Left colon (tissue), 2 donors: Measurements from ENCODE around the gene PARP2. TPM values are rescaled to one million over a fixed set of nuclear protein-coding genes. Genes with fewer than 3 reads are reported as not detected.
"Not testable (repeated sequence)": the region's sequence is repeated elsewhere in the genome, so short reads cannot be mapped to it uniquely, and the experiment has no call there.

Experiments
- ATAC-seq: fragments of 200-7000 bp; cut with Tn5 transposase; one replicate; pipeline ENCODE4 v1.9.1; 2020; ENCODE audit warnings: mild to moderate bottlenecking, moderate library complexity
- DNase-seq, 2 donors: peaks; one replicate each; pipeline ENCODE4 v3.0.0-alpha.2; 2020
- intact Hi-C, 2 donors: fragments of 100-400 bp; cut with DNase I in 1 of 2; cut with micrococcal nuclease in 1 of 2; formaldehyde crosslinking; loops; one replicate each; pipeline versions ENCODE4 v1.11.2 to v1.14.0; 2022; cut with DNase I, micrococcal nuclease
- total RNA-seq, 2 donors: library from RNA; stranded (reverse); fragmentation: NEBNext Ultra II Directional; extraction: Animal tissue kit (Norgen Biotek cat#: 25700); gene quantifications; one replicate each; pipeline ENCODE4 v1.2.1, GENCODE V29; 2021
- donor health status: DM: no; HTN: no; CAD: no.
- donor health status: DM: yes; HTN: yes; CAD: no.

Gene PARP2
- total RNA-seq, 2 donors from 2014 or later = 10.0 to 10.7 TPM

DNA sequence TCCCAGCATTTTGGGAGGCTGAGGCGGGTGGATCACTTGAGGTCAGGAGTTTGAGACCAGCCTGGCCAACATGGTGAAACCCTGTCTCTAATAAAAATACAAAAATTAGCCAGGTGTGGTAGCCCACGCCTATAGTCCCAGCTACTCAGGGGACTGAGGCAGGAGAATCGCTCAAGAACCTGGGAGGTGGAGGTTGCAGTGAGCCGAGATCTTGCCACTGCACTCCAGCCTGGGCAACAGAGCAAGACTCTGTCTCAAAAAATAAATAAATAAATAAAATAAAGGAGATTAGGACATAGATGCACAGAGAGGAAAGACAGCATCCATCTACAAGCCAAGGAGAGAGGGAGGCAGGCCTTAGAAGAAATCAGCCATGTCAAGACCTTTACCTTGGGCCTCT lies 2.4 kb upstream of the PARP2 start:
- not testable (repeated sequence) for ATAC-seq, DNase-seq
- intact Hi-C loops = loop anchor here in 1 of 2 donors (5.0 to 10.0 kb wide), 2 partner anchors 114 to 341 kb away; partner anchors contain the start of genes APEX1, OSGEP and RNASE4

- intact Hi-C loops = loop anchor here in 1 of 2 donors (5.0 to 10.0 kb wide), 2 partner anchors 113 to 341 kb away; partner anchors contain the start of genes APEX1, OSGEP and RNASE4
- DNase-seq (no peak), ATAC-seq (no peak)
These were observed 1.8 kb upstream of the PARP2 start for GRCh38 chr14:20341646-20342045.

DNA sequence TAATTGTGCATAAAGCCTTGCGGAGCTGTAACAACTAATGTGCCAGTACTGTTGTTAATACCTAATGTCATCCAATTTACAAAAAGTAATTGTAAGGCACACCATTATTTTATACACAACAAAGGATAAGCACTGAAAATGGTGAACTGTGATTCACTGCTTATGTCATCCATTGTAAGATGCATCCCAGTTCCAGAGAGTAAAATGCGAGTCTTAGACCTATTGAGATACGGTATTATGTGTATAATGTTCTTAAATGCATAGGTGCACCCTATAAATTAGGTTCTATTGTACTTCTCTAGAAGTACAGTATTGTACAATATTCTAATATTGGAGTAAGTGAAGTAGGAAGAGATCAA lies 406 bp downstream of the PARP2 start:
- DNase-seq (no peak), ATAC-seq (no peak)
- intact Hi-C loops = loop anchor here in 1 of 2 donors (5.0 to 10.0 kb wide), 2 partner anchors 111 to 338 kb away; partner anchors contain the start of genes APEX1, OSGEP and RNASE4

DNA sequence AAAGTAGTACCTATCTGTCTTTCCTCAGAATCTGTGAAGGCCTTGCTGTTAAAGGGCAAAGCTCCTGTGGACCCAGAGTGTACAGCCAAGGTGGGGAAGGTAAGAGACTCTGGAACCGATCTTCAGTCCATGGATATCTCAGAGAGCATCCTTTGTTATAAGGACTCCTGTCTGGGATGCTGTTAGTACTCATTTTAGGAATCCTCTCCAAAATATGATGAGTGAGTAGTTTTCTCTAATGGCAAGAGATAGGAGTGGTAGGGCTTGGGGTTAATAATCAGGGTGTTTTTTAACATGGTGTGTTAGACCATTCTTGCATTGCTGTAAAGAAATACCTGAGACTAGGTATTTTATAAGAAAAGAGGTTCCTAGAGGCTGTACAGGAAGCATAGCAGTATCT lies 1.9 kb downstream of the PARP2 start:
- intact Hi-C loops = loop anchor here in 1 of 2 donors (10.0 kb wide), 1 partner anchor 109 kb away; the partner anchor contains the start of genes APEX1 and OSGEP
- DNase-seq (no peak), ATAC-seq (no peak)

- intact Hi-C loops = loop anchor here in 1 of 2 donors (10.0 kb wide), 1 partner anchor 108 kb away; the partner anchor contains the start of genes APEX1 and OSGEP
- DNase-seq (no peak), ATAC-seq (no peak)
These were observed 3.3 kb downstream of the PARP2 start for GRCh38 chr14:20346713-20347112.

- intact Hi-C loops = loop anchor here in 1 of 2 donors (10.0 kb wide), 1 partner anchor 107 kb away; the partner anchor contains the start of genes APEX1 and OSGEP
- DNase-seq (no peak), ATAC-seq (no peak)
These were observed 4.3 kb downstream of the PARP2 start for GRCh38 chr14:20347747-20348146.

- no peak for ATAC-seq
- DNase-seq = no peak
- intact Hi-C loops = no loop called here
These were observed 6.8 kb downstream of the PARP2 start for GRCh38 chr14:20350282-20350681.

DNA sequence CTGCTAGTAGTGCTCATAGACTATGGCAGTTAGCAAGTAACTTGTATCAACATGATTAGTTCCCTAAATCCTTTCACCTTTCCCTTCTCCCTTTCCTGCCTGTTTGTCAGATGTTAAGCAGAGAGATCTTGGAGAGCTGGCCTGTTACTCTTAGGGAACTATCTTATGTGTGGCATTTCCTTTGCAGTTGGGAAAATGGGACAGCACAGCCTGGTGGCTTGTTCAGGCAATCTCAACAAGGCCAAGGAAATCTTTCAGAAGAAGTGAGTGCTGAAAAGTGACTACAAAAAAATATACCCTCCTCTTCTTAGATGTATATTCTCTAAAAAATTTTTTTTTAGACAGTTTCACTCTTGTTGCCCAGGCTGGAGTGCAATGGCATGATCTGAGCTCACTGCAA lies 7.4 kb downstream of the PARP2 start:
- no peak for DNase-seq
- peak; percentile 33 for ATAC-seq
- intact Hi-C loops = no loop called here

- intact Hi-C loops = no loop called here
- no peak for DNase-seq
- no peak for ATAC-seq
These were observed 13.0 kb downstream of the PARP2 start for GRCh38 chr14:20356422-20356821.

DNA sequence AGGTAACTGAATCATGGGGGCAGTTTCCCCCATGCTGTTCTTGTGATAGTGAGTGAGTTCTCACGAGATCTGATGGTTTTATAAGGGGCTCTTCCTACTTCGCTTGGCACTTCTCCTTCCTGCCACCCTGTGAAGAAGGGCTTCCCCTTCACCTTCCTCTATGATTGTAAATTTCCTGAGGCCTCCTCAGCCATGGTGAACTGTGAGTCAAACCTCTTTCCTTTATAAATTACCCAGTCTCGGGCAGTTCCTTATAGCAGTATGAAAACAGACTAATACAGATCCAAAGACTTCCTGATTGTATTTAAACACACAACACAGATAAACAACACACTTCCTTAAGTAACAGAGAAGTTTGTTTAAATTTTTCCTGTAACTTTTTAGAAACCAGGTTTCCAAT lies 15.0 kb downstream of the PARP2 start:
- intact Hi-C loops, DNase-seq: not testable (repeated sequence)
- ATAC-seq = peak; percentile 52

DNA sequence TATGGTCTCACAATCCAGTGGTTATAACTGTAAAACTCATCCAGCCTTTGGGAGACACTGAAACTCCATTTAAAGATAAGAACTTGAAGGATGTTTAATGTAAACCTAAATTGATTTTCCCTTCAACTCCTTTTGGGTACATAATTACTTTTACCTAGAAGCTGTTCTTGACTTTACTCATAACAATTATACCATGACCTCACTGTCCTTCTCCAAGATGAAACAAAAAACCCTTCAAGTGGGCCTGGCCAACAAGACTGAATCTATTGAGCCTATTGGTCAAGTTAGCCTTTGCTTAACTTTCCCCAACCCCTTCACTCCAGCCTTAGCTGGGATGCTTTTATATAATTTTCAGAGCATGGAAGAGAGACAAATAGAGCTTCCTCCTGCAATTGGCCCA lies 22.5 kb downstream of the PARP2 start:
- intact Hi-C loops = no loop called here
- no peak for ATAC-seq
- DNase-seq = no peak

DNA sequence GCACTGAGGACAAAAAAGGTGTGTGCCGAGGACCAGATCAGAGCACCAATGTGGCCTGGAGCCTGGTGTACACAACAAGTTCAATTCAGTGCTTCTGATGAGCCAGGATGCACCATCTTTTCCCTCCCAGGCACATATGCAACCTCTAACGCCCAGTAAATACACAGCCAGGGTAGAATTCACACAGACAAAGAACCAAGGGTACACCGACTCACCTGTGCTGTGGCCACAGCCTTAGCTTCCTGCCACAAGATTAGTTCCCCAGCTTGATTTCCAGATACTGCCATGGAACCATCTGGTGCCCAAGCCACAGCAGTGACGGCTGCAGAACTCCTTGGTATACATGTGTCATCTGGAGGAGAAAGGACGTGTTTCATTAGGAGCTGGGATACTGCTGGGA lies 29.4 kb downstream of the PARP2 start:
- intact Hi-C loops = no loop called here
- ATAC-seq (no peak), DNase-seq (no peak)

GRCh38 chr14:20375471-20375870 lies 32.0 kb downstream of the PARP2 start:
- intact Hi-C loops = no loop called here
- ATAC-seq (peak; percentile 9), DNase-seq (no peak)

GRCh38 chr14:20376071-20376588 lies 32.7 kb downstream of the PARP2 start:
- intact Hi-C loops = no loop called here
- peak; percentile 97 for ATAC-seq
- peak; percentile 74 to 83 for DNase-seq

DNA sequence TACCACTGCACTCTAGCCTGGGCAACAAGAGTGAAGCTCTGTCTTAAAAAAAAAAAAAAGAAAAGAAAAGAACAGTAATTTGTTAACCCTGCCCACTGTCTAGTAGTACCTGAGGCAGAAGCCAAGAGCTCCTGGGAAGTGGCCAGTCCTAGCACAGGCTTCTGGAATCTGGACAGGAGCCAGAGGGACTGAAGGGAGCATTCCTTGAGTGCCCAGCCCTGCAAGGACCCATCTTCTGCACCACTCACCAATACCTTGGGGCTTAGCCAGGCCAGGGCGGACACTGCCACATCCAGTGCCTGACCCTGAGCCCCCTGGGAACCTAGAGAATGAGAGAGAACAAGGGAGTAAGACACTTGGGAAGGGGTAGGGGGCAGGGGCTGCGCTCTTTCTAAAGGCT lies 33.7 kb downstream of the PARP2 start:
- intact Hi-C loops = no loop called here
- peak in 1 of 2 donors; percentile 21 for DNase-seq
- peak; percentile 27 for ATAC-seq

GRCh38 chr14:20379743-20380142 lies 36.3 kb downstream of the PARP2 start:
- DNase-seq (no peak), ATAC-seq (no peak)
- intact Hi-C loops = no loop called here

- intact Hi-C loops = no loop called here
- DNase-seq (no peak), ATAC-seq (no peak)
These were observed 37.2 kb downstream of the PARP2 start for GRCh38 chr14:20380681-20381080.

- ATAC-seq (no peak), DNase-seq (no peak)
- intact Hi-C loops = no loop called here
These were observed 37.9 kb downstream of the PARP2 start for GRCh38 chr14:20381341-20381740.

GRCh38 chr14:20382526-20382925 lies 39.1 kb downstream of the PARP2 start:
- ATAC-seq (no peak), DNase-seq (no peak)
- intact Hi-C loops = no loop called here

DNA sequence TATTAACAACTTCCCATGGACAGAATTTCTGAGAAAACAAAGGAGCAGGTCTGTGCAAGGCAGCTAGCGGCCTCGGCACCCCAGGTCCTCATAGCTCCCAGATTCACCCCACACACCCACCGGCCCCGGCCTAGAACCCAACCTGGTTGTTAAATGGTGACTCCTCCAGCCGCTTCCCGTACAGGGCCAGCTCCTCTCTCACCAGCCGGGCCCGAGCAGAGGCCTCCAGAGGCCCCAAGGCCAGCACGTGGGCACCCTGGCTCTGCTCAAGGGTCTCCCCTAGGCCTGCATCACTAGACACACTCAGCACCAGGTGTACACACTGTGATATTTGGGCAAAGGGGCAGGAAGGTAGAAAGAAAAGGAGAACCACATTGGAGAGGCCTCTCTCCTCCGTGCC lies 39.6 kb downstream of the PARP2 start:
- no peak for DNase-seq
- intact Hi-C loops = no loop called here
- no peak for ATAC-seq

- intact Hi-C loops = no loop called here
- no peak for ATAC-seq
- no peak for DNase-seq
These were observed 40.2 kb downstream of the PARP2 start for GRCh38 chr14:20383636-20384035.
